HEK293 (cell line): ENCODE results near the gene RIPOR1.

Source experiments
- CTCF ChIA-PET: fragments of 350-600 bp; formaldehyde crosslinking; extraction: SDS; loops from one replicate; lab custom pipeline; 2021; ENCODE audit warnings: antibody characterized with exemption; lab: Yijun Ruan, JAX
- POLR2A ChIA-PET: fragments of 300-600 bp; formaldehyde crosslinking; extraction: SDS; loops from one replicate; lab custom pipeline; 2020; ENCODE audit warnings: antibody characterized with exemption, inconsistent platforms; lab: Yijun Ruan, JAX
- H3K27ac ChIP-seq: fragments of 200-500 bp; sonication (Bioruptor generic); 2 replicates; pipeline ENCODE4 v1.5.1; 2014; ENCODE audit warnings: low read depth, low read length, control low read depth, inconsistent platforms; ENCODE audit errors: extremely low read depth
- H3K36me3 ChIP-seq, 2 experiments: fragments of 200-500 bp in 1 of 2; sonication (Bioruptor generic) in 1 of 2; 1 replicate in 1 of 2; 2 replicates in 1 of 2; pipeline ENCODE4 v1.5.1; 2014 to 2017; ENCODE audit warnings: inconsistent platforms in 2 of 2, low read length in 2 of 2; ENCODE audit not compliant: control insufficient read depth in 2 of 2, insufficient read depth in 1 of 2
- H3K4me1 ChIP-seq: fragments of 200-500 bp; sonication (Bioruptor generic); 2 replicates; pipeline ENCODE4 v1.5.1; 2014; ENCODE audit warnings: mild to moderate bottlenecking, low read length, inconsistent platforms; ENCODE audit not compliant: control insufficient read depth, insufficient read depth
- H3K4me3 ChIP-seq: 2 replicates; pipeline ENCODE4 v1.5.1; 2011; ENCODE audit warnings: low read depth, mild to moderate bottlenecking, control low read depth, low read length, moderate library complexity
- H3K9me3 ChIP-seq: fragments of 200-500 bp; sonication (Bioruptor generic); 2 replicates; pipeline ENCODE4 v1.5.1; 2014; ENCODE audit warnings: low read depth, low read length, inconsistent platforms; ENCODE audit not compliant: control insufficient read depth, insufficient read depth
- EGR2 ChIP-seq: fragments of 450-650 bp; formaldehyde crosslinking; IDR thresholded peaks from 2 replicates; pipeline ENCODE4 v1.5.1; 2016; ENCODE audit warnings: low read depth, missing biosample characterization, missing genetic modification characterization
- KLF1 ChIP-seq: fragments of 450-650 bp; formaldehyde crosslinking; IDR thresholded peaks from 2 replicates; pipeline ENCODE4 v1.5.1; 2016; ENCODE audit warnings: missing biosample characterization, missing genetic modification characterization
- OSR2 ChIP-seq: fragments of 450-650 bp; formaldehyde crosslinking; IDR thresholded peaks from 2 replicates; pipeline ENCODE4 v1.5.1; 2016; ENCODE audit warnings: missing biosample characterization, missing genetic modification characterization
- RBAK ChIP-seq: fragments of 450-650 bp; formaldehyde crosslinking; IDR thresholded peaks from 2 replicates; pipeline ENCODE4 v1.5.1; 2016; ENCODE audit warnings: missing biosample characterization, missing genetic modification characterization
- WT1 ChIP-seq: fragments of 450-650 bp; formaldehyde crosslinking; IDR thresholded peaks from 2 replicates; pipeline ENCODE4 v1.5.1; 2016; ENCODE audit warnings: missing biosample characterization, missing genetic modification characterization
- ZEB2 ChIP-seq: fragments of 450-650 bp; formaldehyde crosslinking; IDR thresholded peaks from 2 replicates; pipeline ENCODE4 v1.5.1; 2016; ENCODE audit warnings: missing biosample characterization, missing genetic modification characterization
- ZFHX2 ChIP-seq: fragments of 450-650 bp; formaldehyde crosslinking; conservative IDR thresholded peaks from 2 replicates; pipeline ENCODE4 v1.5.1; 2016; ENCODE audit warnings: missing biosample characterization, missing genetic modification characterization
- ZNF140 ChIP-seq: fragments of 450-650 bp; formaldehyde crosslinking; IDR thresholded peaks from 2 replicates; pipeline ENCODE4 v1.5.1; 2016; ENCODE audit warnings: missing biosample characterization, missing genetic modification characterization
- ZNF202 ChIP-seq: fragments of 450-650 bp; formaldehyde crosslinking; IDR thresholded peaks from 2 replicates; pipeline ENCODE4 v1.5.1; 2016; ENCODE audit warnings: missing biosample characterization, missing genetic modification characterization, borderline replicate concordance
- ZNF366 ChIP-seq: fragments of 450-650 bp; formaldehyde crosslinking; conservative IDR thresholded peaks from 2 replicates; pipeline ENCODE4 v1.5.1; 2016; ENCODE audit warnings: missing biosample characterization, missing genetic modification characterization
- ZNF391 ChIP-seq: fragments of 450-650 bp; formaldehyde crosslinking; IDR thresholded peaks from 2 replicates; pipeline ENCODE4 v1.5.1; 2016; ENCODE audit warnings: low read depth, missing biosample characterization, missing genetic modification characterization, borderline replicate concordance
- ZNF473 ChIP-seq: fragments of 450-650 bp; formaldehyde crosslinking; IDR thresholded peaks from 2 replicates; pipeline ENCODE4 v1.5.1; 2017; ENCODE audit warnings: missing biosample characterization, missing genetic modification characterization
- ZNF548 ChIP-seq: fragments of 450-650 bp; formaldehyde crosslinking; IDR thresholded peaks from 2 replicates; pipeline ENCODE4 v1.5.1; 2016; ENCODE audit warnings: missing biosample characterization, missing genetic modification characterization
- ZNF561 ChIP-seq: fragments of 450-650 bp; IDR thresholded peaks from 2 replicates; pipeline ENCODE4 v1.5.1; 2018; ENCODE audit warnings: missing biosample characterization, missing genetic modification characterization, borderline replicate concordance
- ZNF747 ChIP-seq: fragments of 450-650 bp; formaldehyde crosslinking; IDR thresholded peaks from 2 replicates; pipeline ENCODE4 v1.5.1; 2016; ENCODE audit warnings: missing biosample characterization, missing genetic modification characterization
- ZNF777 ChIP-seq: fragments of 450-650 bp; formaldehyde crosslinking; IDR thresholded peaks from 2 replicates; pipeline ENCODE4 v1.5.1; 2017; ENCODE audit warnings: missing biosample characterization, missing genetic modification characterization, borderline replicate concordance
- ZNF843 ChIP-seq: fragments of 450-650 bp; formaldehyde crosslinking; IDR thresholded peaks from 2 replicates; pipeline ENCODE4 v1.5.1; 2016; ENCODE audit warnings: missing biosample characterization, missing genetic modification characterization
- ZSCAN18 ChIP-seq: fragments of 450-650 bp; formaldehyde crosslinking; IDR thresholded peaks from 2 replicates; pipeline ENCODE4 v1.5.1; 2016; ENCODE audit warnings: missing biosample characterization, missing genetic modification characterization
- TF ChIP-seq, protein P1 (sequence below): fragments of 450-650 bp; formaldehyde crosslinking; IDR thresholded peaks from 2 replicates; pipeline ENCODE4; 2016; ENCODE audit warnings: missing biosample characterization, missing genetic modification characterization
- TF ChIP-seq, protein P2 (sequence below): fragments of 450-650 bp; IDR thresholded peaks from 2 replicates; pipeline ENCODE4 v1.5.1; 2018; ENCODE audit warnings: missing biosample characterization, mild to moderate bottlenecking, missing genetic modification characterization
- TF ChIP-seq, protein P3 (sequence below): fragments of 450-650 bp; formaldehyde crosslinking; IDR thresholded peaks from 2 replicates; pipeline ENCODE4 v1.5.1; 2016; ENCODE audit warnings: missing biosample characterization, missing genetic modification characterization

RIPOR1 gene

DNA sequence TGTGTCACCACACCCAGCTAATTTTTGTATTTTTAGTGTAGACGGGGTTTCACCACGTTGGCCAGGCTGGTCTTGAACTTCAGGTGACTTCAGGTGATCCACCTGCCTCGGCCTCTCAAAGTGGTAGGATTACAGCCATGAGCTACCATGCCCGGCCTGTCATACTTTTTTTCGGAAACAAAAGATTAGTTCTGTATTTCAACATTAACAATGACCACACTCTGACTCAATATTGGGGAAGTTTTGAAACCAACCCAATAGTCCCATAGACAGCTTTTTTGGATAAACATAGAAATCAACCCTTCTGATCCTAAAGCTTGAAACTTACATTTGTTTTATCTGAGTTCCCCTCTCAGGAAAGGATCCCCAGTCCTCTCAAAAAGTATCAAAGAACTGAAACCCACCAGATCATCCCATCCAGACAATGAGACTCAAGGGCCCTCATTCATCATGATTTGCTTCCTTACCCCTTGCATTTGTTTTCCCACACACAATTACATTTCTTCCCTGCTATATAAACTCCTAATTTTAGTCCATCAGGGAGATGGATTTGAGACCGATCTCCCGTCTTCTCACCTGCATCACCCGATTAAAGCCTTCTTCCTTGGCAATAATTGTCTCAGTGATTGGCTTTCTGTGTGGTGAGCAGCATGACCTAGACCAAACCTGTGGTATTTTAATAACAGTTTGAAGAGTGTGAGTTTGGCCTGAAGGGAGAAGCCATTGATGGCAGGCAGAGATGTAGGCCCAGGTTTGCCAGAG, 38.1 kb upstream of the RIPOR1 start:
- H3K27ac ChIP-seq: no peak overlapping the region
- TF ChIP-seq ZSCAN18 (tag by site-specific recombination) (no peak), ZNF391 (tag by site-specific recombination) (no peak), RBAK (tag by site-specific recombination) (no peak), ZNF140 (tag by site-specific recombination) (no peak), ZFHX2 (tag by site-specific recombination) (no peak), ZEB2 (tag by site-specific recombination) (no peak), ZNF843 (tag by site-specific recombination) (no peak)
- TF ChIP-seq, protein P1, sequence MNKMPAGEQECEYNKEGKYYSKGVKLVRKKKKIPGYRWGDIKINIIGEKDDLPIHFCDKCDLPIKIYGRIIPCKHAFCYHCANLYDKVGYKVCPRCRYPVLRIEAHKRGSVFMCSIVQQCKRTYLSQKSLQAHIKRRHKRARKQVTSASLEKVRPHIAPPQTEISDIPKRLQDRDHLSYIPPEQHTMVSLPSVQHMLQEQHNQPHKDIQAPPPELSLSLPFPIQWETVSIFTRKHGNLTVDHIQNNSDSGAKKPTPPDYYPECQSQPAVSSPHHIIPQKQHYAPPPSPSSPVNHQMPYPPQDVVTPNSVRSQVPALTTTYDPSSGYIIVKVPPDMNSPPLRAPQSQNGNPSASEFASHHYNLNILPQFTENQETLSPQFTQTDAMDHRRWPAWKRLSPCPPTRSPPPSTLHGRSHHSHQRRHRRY: no peak
- H3K36me3 ChIP-seq: peaks cover 0 to under 1% of the 10 kb centered on the region in 2 experiments; a peak in 2 of 3 replicates
- H3K4me1 ChIP-seq: no peaks in the 10 kb centered on the region
- no peak overlapping the region for H3K4me3 ChIP-seq
- H3K9me3 ChIP-seq: no peaks in the 10 kb centered on the region
- POLR2A ChIA-PET: interaction anchor here (1.6 kb wide), 1 partner anchor 31 kb away, joined by 4 read pairs; no protein-coding TSS in a partner anchor
- CTCF ChIA-PET: interaction anchor here (0.6 to 2.4 kb wide), 6 partner anchors 9 to 63 kb away, joined by 3 to 10 read pairs (median 6); partner anchors contain the start of gene ATP6V0D1

DNA sequence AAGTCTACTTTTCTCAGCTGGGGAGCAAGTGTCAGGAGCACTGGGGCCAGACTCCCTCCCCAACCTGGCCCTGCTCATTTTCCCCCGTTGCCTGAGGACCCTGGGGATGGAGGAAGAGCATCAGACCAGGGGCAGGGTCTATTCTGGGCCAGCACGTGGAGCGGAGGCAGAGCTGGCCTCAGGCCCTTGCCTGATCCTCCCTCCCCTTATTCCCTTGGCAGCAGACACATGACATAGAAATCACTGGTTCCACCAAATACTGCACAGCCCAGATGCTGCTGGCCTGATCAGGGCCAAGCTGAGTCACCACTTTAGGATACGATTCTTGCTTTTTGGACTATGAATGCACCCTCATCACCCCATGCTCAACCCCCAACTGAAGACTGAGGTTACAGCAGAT, 29.5 kb upstream of the RIPOR1 start:
- no peaks in the 10 kb centered on the region for H3K9me3 ChIP-seq
- peaks cover 0 to 2% of the 10 kb centered on the region in 2 experiments; a peak in 1 of 3 replicates for H3K36me3 ChIP-seq
- CTCF ChIA-PET: interaction anchor here (1.8 to 9.4 kb wide), 3 partner anchors 16 to 22 kb away, joined by 5 to 92 read pairs (median 20); partner anchors contain the start of gene ATP6V0D1
- H3K27ac ChIP-seq: no peak overlapping the region
- POLR2A ChIA-PET: no interaction called here
- TF ChIP-seq ZNF366 (tag by site-specific recombination) (no peak), ZNF202 (tag by site-specific recombination) (no peak), OSR2 (tag by site-specific recombination) (no peak), ZNF777 (tag by site-specific recombination) (no peak)
- TF ChIP-seq, protein P2, sequence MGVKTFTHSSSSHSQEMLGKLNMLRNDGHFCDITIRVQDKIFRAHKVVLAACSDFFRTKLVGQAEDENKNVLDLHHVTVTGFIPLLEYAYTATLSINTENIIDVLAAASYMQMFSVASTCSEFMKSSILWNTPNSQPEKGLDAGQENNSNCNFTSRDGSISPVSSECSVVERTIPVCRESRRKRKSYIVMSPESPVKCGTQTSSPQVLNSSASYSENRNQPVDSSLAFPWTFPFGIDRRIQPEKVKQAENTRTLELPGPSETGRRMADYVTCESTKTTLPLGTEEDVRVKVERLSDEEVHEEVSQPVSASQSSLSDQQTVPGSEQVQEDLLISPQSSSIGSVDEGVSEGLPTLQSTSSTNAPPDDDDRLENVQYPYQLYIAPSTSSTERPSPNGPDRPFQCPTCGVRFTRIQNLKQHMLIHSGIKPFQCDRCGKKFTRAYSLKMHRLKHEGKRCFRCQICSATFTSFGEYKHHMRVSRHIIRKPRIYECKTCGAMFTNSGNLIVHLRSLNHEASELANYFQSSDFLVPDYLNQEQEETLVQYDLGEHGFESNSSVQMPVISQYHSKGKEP: no peak
- no peaks in the 10 kb centered on the region for H3K4me1 ChIP-seq
- H3K4me3 ChIP-seq: no peak overlapping the region

- Histone ChIP-seq H3K4me1 (no peaks in the 10 kb centered on the region), H3K27ac (no peak overlapping the region), H3K9me3 (no peaks in the 10 kb centered on the region), H3K4me3 (no peak overlapping the region), H3K36me3 (no peaks in the 10 kb centered on the region)
- ChIA-PET CTCF (interaction anchor here (0.6 to 2.5 kb wide), 5 partner anchors 9 to 23 kb away, joined by 3 to 7 read pairs (median 5); partner anchors contain the start of gene ATP6V0D1), POLR2A (no interaction called here)
- TF ChIP-seq ZNF561 (tag by site-specific recombination): no peak
- TF ChIP-seq ZNF548 (tag by site-specific recombination): no peak
- peak; percentile 43; the same call in 1 of the 2 replicates for TF ChIP-seq KLF1 (tag by site-specific recombination)
- no peak for TF ChIP-seq ZNF473 (tag by site-specific recombination)
- peak; percentile 70 for TF ChIP-seq EGR2 (tag by site-specific recombination)
- no peak for TF ChIP-seq RBAK (tag by site-specific recombination)
- TF ChIP-seq ZNF747: no peak
- TF ChIP-seq WT1 (tag by site-specific recombination): 0 out of 2 replicates have a peak, but pooled peaks have one; percentile 53
- TF ChIP-seq ZFHX2 (tag by site-specific recombination): peak; percentile 66
- TF ChIP-seq, protein P3, sequence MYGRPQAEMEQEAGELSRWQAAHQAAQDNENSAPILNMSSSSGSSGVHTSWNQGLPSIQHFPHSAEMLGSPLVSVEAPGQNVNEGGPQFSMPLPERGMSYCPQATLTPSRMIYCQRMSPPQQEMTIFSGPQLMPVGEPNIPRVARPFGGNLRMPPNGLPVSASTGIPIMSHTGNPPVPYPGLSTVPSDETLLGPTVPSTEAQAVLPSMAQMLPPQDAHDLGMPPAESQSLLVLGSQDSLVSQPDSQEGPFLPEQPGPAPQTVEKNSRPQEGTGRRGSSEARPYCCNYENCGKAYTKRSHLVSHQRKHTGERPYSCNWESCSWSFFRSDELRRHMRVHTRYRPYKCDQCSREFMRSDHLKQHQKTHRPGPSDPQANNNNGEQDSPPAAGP: peak; percentile 75
Measured at GRCh38 chr16:67504031-67505021, 24.3 kb upstream of the RIPOR1 start.
